HL-60 (cell line): ENCODE results near the gene RBM15.

Experiments used
- POLR2AphosphoS5 ChIP-seq: IDR thresholded peaks from 2 replicates; pipeline ENCODE4 v1.6.1; 2012; ENCODE audit warnings: low read depth
- TF ChIP-seq, protein P1 (sequence below): IDR thresholded peaks from one replicate; pipeline ENCODE4 v1.5.1; 2011; ENCODE audit warnings: low read length, control low read depth, inconsistent platforms; ENCODE audit not compliant: insufficient read depth

DNA sequence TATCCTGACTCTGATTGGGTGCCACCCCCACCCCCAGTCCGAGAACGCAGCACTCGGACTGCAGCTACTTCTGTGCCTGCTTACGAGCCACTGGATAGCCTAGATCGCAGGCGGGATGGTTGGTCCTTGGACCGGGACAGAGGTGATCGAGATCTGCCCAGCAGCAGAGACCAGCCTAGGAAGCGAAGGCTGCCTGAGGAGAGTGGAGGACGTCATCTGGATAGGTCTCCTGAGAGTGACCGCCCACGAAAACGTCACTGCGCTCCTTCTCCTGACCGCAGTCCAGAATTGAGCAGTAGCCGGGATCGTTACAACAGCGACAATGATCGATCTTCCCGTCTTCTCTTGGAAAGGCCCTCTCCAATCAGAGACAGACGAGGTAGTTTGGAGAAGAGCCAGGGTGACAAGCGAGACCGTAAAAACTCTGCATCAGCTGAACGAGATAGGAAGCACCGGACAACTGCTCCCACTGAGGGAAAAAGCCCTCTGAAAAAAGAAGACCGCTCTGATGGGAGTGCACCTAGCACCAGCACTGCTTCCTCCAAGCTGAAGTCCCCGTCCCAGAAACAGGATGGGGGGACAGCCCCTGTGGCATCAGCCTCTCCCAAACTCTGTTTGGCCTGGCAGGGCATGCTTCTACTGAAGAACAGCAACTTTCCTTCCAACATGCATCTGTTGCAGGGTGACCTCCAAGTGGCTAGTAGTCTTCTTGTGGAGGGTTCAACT lies 2.1 kb downstream of the RBM15 start:
- TF ChIP-seq POLR2AphosphoS5 = no peak; the same call in 1 of the 2 replicates
- TF ChIP-seq, protein P1, sequence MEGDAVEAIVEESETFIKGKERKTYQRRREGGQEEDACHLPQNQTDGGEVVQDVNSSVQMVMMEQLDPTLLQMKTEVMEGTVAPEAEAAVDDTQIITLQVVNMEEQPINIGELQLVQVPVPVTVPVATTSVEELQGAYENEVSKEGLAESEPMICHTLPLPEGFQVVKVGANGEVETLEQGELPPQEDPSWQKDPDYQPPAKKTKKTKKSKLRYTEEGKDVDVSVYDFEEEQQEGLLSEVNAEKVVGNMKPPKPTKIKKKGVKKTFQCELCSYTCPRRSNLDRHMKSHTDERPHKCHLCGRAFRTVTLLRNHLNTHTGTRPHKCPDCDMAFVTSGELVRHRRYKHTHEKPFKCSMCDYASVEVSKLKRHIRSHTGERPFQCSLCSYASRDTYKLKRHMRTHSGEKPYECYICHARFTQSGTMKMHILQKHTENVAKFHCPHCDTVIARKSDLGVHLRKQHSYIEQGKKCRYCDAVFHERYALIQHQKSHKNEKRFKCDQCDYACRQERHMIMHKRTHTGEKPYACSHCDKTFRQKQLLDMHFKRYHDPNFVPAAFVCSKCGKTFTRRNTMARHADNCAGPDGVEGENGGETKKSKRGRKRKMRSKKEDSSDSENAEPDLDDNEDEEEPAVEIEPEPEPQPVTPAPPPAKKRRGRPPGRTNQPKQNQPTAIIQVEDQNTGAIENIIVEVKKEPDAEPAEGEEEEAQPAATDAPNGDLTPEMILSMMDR = no peak
